Tibial nerve (tissue), 3 donors: Measurements from ENCODE around the gene PRR15L.

ENCODE experiments used
- CTCF ChIP-seq, 5 experiments: fragments of 200-600 bp in 3 of 5; fragments of 450-650 bp in 2 of 5; sonication (generic) in 3 of 5; IDR thresholded peaks; one replicate each; pipeline ENCODE4 v1.5.1; 2016 to 2019; ENCODE audit warnings: antibody characterized with exemption in 5 of 5, mild to moderate bottlenecking in 3 of 5, moderate library complexity in 2 of 5
- POLR2A ChIP-seq, 2 donors: fragments of 450-650 bp; IDR thresholded peaks; one replicate each; pipeline ENCODE4 v1.6.1; 2017; ENCODE audit warnings: antibody characterized with exemption in 2 of 2, mild to moderate bottlenecking in 2 of 2, moderate library complexity in 2 of 2

GRCh38 chr17:47994724-47995123 is 37.0 kb upstream of the PRR15L start:
- TF ChIP-seq CTCF (IDR thresholded peaks at IDR 0.05) (no peak), POLR2A (IDR thresholded peaks at IDR 0.05) (no peak)
